HL-60 (cell line): Measurements from ENCODE around the gene FCGR1A.
"Not testable (repeated sequence)": the region's sequence is repeated elsewhere in the genome, so short reads cannot be mapped to it uniquely, and the experiment has no call there.

Source experiments
- CTCF ChIP-seq: IDR thresholded peaks from one replicate; pipeline ENCODE4 v1.5.1; 2011; ENCODE audit warnings: low read length, control low read depth, inconsistent platforms; ENCODE audit not compliant: insufficient read depth
- GABPA ChIP-seq: IDR thresholded peaks from 2 replicates; pipeline ENCODE4 v1.6.1; 2012; ENCODE audit warnings: low read depth
- POLR2AphosphoS5 ChIP-seq: IDR thresholded peaks from 2 replicates; pipeline ENCODE4 v1.6.1; 2012; ENCODE audit warnings: low read depth
- REST ChIP-seq: IDR thresholded peaks from 2 replicates; pipeline ENCODE4 v1.6.1; 2012; ENCODE audit warnings: low read depth; ENCODE audit not compliant: insufficient replicate concordance

- TF ChIP-seq CTCF, POLR2AphosphoS5, REST, GABPA: not testable (repeated sequence)
Observed at GRCh38 chr1:149740148-149740581, 42.3 kb upstream of the FCGR1A start.
